HEK293T (cell line): ENCODE data around the gene LCN12.

Experiments used
- ARNT ChIP-seq: fragments of 450-650 bp; IDR thresholded peaks from 2 replicates; pipeline ENCODE4 v1.6.1; 2017; ENCODE audit warnings: mild to moderate bottlenecking
- BHLHE40 ChIP-seq: fragments of 450-650 bp; IDR thresholded peaks from 2 replicates; pipeline ENCODE4 v1.6.1; 2016; ENCODE audit warnings: mild to moderate bottlenecking, moderate library complexity, borderline replicate concordance
- ELF4 ChIP-seq: fragments of 450-650 bp; IDR thresholded peaks from 2 replicates; pipeline ENCODE4 v1.6.1; 2017; ENCODE audit warnings: antibody characterized with exemption
- FOXA1 ChIP-seq: fragments of 450-650 bp; IDR thresholded peaks from 2 replicates; pipeline ENCODE4 v1.6.1; 2016; ENCODE audit warnings: mild to moderate bottlenecking
- FOXK2 ChIP-seq: fragments of 450-650 bp; IDR thresholded peaks from 2 replicates; pipeline ENCODE4 v1.6.1; 2016; ENCODE audit warnings: mild to moderate bottlenecking
- FOXM1 ChIP-seq: fragments of 450-650 bp; IDR thresholded peaks from 2 replicates; pipeline ENCODE4 v1.6.1; 2017; ENCODE audit warnings: mild to moderate bottlenecking, borderline replicate concordance
- L3MBTL2 ChIP-seq: fragments of 450-650 bp; conservative IDR thresholded peaks from 2 replicates; pipeline ENCODE4 v1.6.1; 2016; ENCODE audit warnings: mild to moderate bottlenecking
- LEF1 ChIP-seq: fragments of 450-650 bp; IDR thresholded peaks from 2 replicates; pipeline ENCODE4 v1.6.1; 2017; ENCODE audit warnings: mild to moderate bottlenecking, borderline replicate concordance
- NFRKB ChIP-seq: fragments of 450-650 bp; IDR thresholded peaks from 2 replicates; pipeline ENCODE4 v1.6.1; 2016; ENCODE audit warnings: mild to moderate bottlenecking, moderate library complexity
- PKNOX1 ChIP-seq: fragments of 450-650 bp; IDR thresholded peaks from 2 replicates; pipeline ENCODE4 v1.6.1; 2016
- SP1 ChIP-seq: fragments of 450-650 bp; IDR thresholded peaks from 2 replicates; pipeline ENCODE4 v1.6.1; 2017
- TARDBP ChIP-seq: fragments of 450-650 bp; IDR thresholded peaks from 2 replicates; pipeline ENCODE4 v1.6.1; 2016
- ZNF384 ChIP-seq: fragments of 450-650 bp; IDR thresholded peaks from 2 replicates; pipeline ENCODE4 v1.6.1; 2016

GRCh38 chr9:136970361-136970760 is 18.3 kb downstream of the LCN12 start:
- TF ChIP-seq NFRKB (no peak), TARDBP (no peak), LEF1 (no peak), ELF4 (no peak), FOXM1 (no peak), PKNOX1 (no peak), FOXA1 (no peak), SP1 (no peak), ARNT (no peak), FOXK2 (no peak), L3MBTL2 (no peak), ZNF384 (no peak), BHLHE40 (no peak)
